NT2/D1 (cell line): ENCODE results near the gene SRM.

Source experiments
- DNase-seq: peaks from one replicate; pipeline ENCODE4 v3.0.0-alpha.2; 2011; ENCODE audit warnings: low read depth, low spot score
- H3K27me3 ChIP-seq: 2 replicates; pipeline ENCODE4 v1.6.0; 2011; ENCODE audit warnings: mild to moderate bottlenecking; ENCODE audit not compliant: insufficient read length, insufficient read depth
- H3K36me3 ChIP-seq: 2 replicates; pipeline ENCODE4 v1.6.1; 2011; ENCODE audit warnings: mild to moderate bottlenecking, low read length, mixed read lengths; ENCODE audit not compliant: insufficient read depth, insufficient read length
- H3K4me1 ChIP-seq: 2 replicates; pipeline ENCODE4 v1.5.1; 2011; ENCODE audit not compliant: insufficient read depth, insufficient read length
- H3K4me3 ChIP-seq: 2 replicates; pipeline ENCODE4 v1.5.1; 2011; ENCODE audit warnings: low read depth; ENCODE audit not compliant: insufficient read length
- H3K9ac ChIP-seq: 2 replicates; pipeline ENCODE4 v1.6.0; 2011; ENCODE audit warnings: low read depth; ENCODE audit not compliant: insufficient read length
- H3K9me3 ChIP-seq: 2 replicates; pipeline ENCODE4 v1.5.1; 2011; ENCODE audit warnings: mild to moderate bottlenecking, low read length; ENCODE audit not compliant: insufficient read depth
- SUZ12 ChIP-seq: IDR thresholded peaks from 2 replicates; pipeline ENCODE4 v1.6.1; 2011; ENCODE audit not compliant: insufficient read length, insufficient read depth; ENCODE audit errors: extremely low read depth
- YY1 ChIP-seq: IDR thresholded peaks from 2 replicates; pipeline ENCODE4 v1.6.1; 2011; ENCODE audit not compliant: insufficient read length, insufficient read depth
- ZNF274 ChIP-seq: IDR thresholded peaks from 2 replicates; pipeline ENCODE4 v1.6.1; 2011; ENCODE audit warnings: mild to moderate bottlenecking, low read depth, low read length

SRM gene

DNA sequence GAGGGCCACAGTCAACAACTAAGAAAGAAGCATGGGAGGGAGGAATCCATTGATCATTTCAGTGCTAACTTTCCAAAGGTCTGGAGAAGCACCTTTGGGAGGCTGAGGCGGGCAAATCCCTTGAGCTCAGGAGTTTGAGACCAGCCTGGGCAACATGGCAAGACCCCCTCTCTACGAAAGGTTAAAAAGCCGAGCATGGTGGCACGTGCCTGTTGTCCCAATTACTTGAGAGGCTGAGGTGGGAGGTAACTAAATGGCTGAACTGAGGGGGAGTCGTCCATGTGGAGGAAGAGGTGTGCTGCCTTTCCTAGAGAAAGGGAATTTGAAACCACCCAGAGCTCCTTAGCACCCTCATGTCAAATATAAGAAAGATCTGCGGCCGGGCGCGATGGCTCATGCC is 29.0 kb downstream of the SRM start:
- Histone ChIP-seq H3K9ac (no peak overlapping the region), H3K4me3 (no peak overlapping the region), H3K9me3 (no peaks in the 10 kb centered on the region), H3K36me3 (peaks cover 14% of the 10 kb centered on the region), H3K4me1 (no peaks in the 10 kb centered on the region), H3K27me3 (no peaks in the 10 kb centered on the region)
- no peak for TF ChIP-seq YY1
- TF ChIP-seq ZNF274, result no peak
- TF ChIP-seq SUZ12, result no peak
- DNase-seq, result no peak

GRCh38 chr1:11028018-11028417 is 31.8 kb downstream of the SRM start:
- DNase-seq, result no peak
- H3K36me3 ChIP-seq, result peaks cover 39% of the 10 kb centered on the region
- TF ChIP-seq ZNF274 (no peak), YY1 (no peak), SUZ12 (no peak)
- H3K4me1 ChIP-seq, result no peaks in the 10 kb centered on the region
- H3K9ac ChIP-seq, result no peak overlapping the region
- H3K4me3 ChIP-seq, result no peak overlapping the region
- no peaks in the 10 kb centered on the region for H3K27me3 ChIP-seq
- H3K9me3 ChIP-seq, result no peaks in the 10 kb centered on the region

- no peak for DNase-seq
- no peaks in the 10 kb centered on the region for H3K4me1 ChIP-seq
- no peak for TF ChIP-seq ZNF274
- no peak for TF ChIP-seq YY1
- no peak for TF ChIP-seq SUZ12
- no peaks in the 10 kb centered on the region for H3K9me3 ChIP-seq
- H3K9ac ChIP-seq, result no peak overlapping the region
- H3K36me3 ChIP-seq, result peaks cover 40% of the 10 kb centered on the region
- H3K27me3 ChIP-seq, result no peaks in the 10 kb centered on the region
- H3K4me3 ChIP-seq, result no peak overlapping the region
Measured at GRCh38 chr1:11027316-11027715, 32.5 kb downstream of the SRM start.

DNA sequence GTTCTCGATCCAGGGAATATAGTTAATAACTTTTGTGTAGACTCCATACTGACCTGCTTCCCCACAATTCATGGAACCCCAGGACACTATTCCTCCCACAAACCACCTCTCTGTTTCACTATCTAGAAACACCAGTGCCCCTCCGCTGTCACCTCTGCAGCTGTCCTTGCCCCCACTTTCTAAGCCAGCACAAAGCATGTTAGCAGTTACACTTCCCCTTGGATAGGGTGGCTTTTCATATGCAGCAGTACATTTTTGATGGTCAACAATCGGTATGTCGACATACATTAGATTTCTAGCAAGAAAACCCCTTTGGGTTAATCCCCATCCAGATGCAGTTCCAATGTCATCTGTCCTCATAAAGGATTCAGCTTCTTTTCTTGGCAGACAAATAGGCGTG is 32.9 kb downstream of the SRM start:
- H3K4me3 ChIP-seq, result no peak overlapping the region
- H3K27me3 ChIP-seq, result no peaks in the 10 kb centered on the region
- no peaks in the 10 kb centered on the region for H3K9me3 ChIP-seq
- H3K4me1 ChIP-seq, result no peaks in the 10 kb centered on the region
- H3K36me3 ChIP-seq, result peaks cover 44% of the 10 kb centered on the region
- DNase-seq, result no peak
- TF ChIP-seq SUZ12 (no peak), ZNF274 (no peak), YY1 (no peak)
- no peak overlapping the region for H3K9ac ChIP-seq

GRCh38 chr1:11026052-11026451 is 33.8 kb downstream of the SRM start:
- no peak overlapping the region for H3K4me3 ChIP-seq
- H3K9ac ChIP-seq, result no peak overlapping the region
- no peak for DNase-seq
- H3K36me3 ChIP-seq, result peaks cover 53% of the 10 kb centered on the region
- H3K4me1 ChIP-seq, result no peaks in the 10 kb centered on the region
- H3K9me3 ChIP-seq, result no peaks in the 10 kb centered on the region
- TF ChIP-seq ZNF274 (no peak), YY1 (no peak), SUZ12 (no peak)
- H3K27me3 ChIP-seq, result no peaks in the 10 kb centered on the region

- H3K27me3 ChIP-seq, result no peaks in the 10 kb centered on the region
- DNase-seq, result no peak
- peaks cover 57% of the 10 kb centered on the region for H3K36me3 ChIP-seq
- H3K9me3 ChIP-seq, result no peaks in the 10 kb centered on the region
- H3K9ac ChIP-seq, result no peak overlapping the region
- no peak overlapping the region for H3K4me3 ChIP-seq
- no peaks in the 10 kb centered on the region for H3K4me1 ChIP-seq
- TF ChIP-seq ZNF274, result no peak
Measured at GRCh38 chr1:11025618-11026017, 34.2 kb downstream of the SRM start.

GRCh38 chr1:11024874-11025203 is 35.0 kb downstream of the SRM start:
- no peak for DNase-seq
- Histone ChIP-seq H3K4me1 (no peaks in the 10 kb centered on the region), H3K9me3 (no peaks in the 10 kb centered on the region), H3K36me3 (peaks cover 62% of the 10 kb centered on the region), H3K4me3 (no peak overlapping the region), H3K9ac (no peak overlapping the region), H3K27me3 (no peaks in the 10 kb centered on the region)
- TF ChIP-seq ZNF274 (no peak), SUZ12 (no peak), YY1 (no peak)

DNA sequence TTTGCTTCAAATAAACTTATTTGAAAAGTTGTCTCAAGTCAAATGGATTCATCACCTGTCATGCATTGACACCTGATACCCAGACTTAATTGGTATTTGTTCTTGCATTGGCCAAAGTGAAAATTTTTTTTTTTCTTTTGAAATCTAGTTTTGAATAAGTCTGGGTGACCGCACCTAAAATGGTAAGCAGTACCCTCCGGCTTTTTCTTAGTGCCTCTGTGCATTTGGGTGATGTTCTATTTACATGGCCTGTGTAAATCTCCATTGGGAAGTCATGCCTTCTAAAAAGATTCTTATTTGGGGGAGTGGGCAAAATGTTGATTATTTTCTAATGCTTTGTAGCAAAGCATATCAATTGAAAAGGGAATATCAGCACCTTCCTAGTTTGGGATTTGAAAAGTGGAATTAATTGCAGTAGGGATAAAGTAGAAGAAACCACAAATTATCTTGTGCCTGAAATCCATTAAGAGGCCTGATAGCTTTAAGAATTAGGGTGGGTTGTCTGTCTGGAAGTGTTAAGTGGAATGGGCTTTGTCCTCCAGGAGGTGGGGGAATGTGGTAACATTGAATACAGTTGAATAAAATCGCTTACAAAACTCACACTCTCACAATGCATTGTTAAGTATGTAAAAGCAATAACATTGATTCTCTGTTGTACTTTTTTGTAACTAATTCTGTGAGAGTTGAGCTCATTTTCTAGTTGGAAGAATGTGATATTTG is 35.5 kb downstream of the SRM start:
- H3K4me3 ChIP-seq, result no peak overlapping the region
- no peak for DNase-seq
- TF ChIP-seq ZNF274, result no peak
- TF ChIP-seq YY1, result no peak
- no peak for TF ChIP-seq SUZ12
- no peaks in the 10 kb centered on the region for H3K27me3 ChIP-seq
- peaks cover 64% of the 10 kb centered on the region for H3K36me3 ChIP-seq
- no peaks in the 10 kb centered on the region for H3K9me3 ChIP-seq
- no peak overlapping the region for H3K9ac ChIP-seq
- no peaks in the 10 kb centered on the region for H3K4me1 ChIP-seq
